Gastroesophageal sphincter (tissue), 4 donors: ENCODE data around the gene HNRNPA2B1. TPM values are rescaled to one million over a fixed set of nuclear protein-coding genes. Genes with fewer than 3 reads are reported as not detected.

ENCODE experiments used
- ATAC-seq: fragments of 150-250 bp; one replicate; pipeline ENCODE4 v1.9.1; 2016; ENCODE audit warnings: mild to moderate bottlenecking, moderate library complexity
- H3K27ac ChIP-seq, 4 donors: fragments of 200-600 bp; sonication (generic) in 3 of 4; 1 replicate in 3 of 4; 2 replicates in 1 of 4; pipeline ENCODE4 v1.5.1; 2016 to 2019
- H3K27me3 ChIP-seq: fragments of 200-600 bp; sonication (generic); one replicate; pipeline ENCODE4 v1.5.1; 2019
- H3K36me3 ChIP-seq, 2 donors: fragments of 200-600 bp; sonication (generic); one replicate each; pipeline ENCODE4 v1.5.1; 2019; ENCODE audit warnings: control low read depth in 1 of 2
- H3K4me1 ChIP-seq, 3 donors: fragments of 200-600 bp; sonication (generic); 1 replicate in 2 of 3; 2 replicates in 1 of 3; pipeline ENCODE4 v1.5.1; 2016 to 2019; ENCODE audit warnings: control low read depth in 2 of 3
- H3K4me3 ChIP-seq, 2 donors: fragments of 200-600 bp; sonication (generic); one replicate each; pipeline ENCODE4 v1.5.1; 2019; ENCODE audit warnings: mild to moderate bottlenecking in 1 of 2, moderate library complexity in 1 of 2
- H3K9me3 ChIP-seq, 3 donors: fragments of 200-600 bp; sonication (generic); one replicate each; pipeline ENCODE4 v1.5.1; 2017 to 2019; ENCODE audit warnings: control low read depth in 2 of 3
- EP300 ChIP-seq: sonication (generic); formaldehyde crosslinking; IDR thresholded peaks from one replicate; pipeline ENCODE4 v1.6.1; 2017; ENCODE audit warnings: antibody characterized with exemption, mild to moderate bottlenecking
- POLR2A ChIP-seq, 2 donors: fragments of 450-650 bp; IDR thresholded peaks; one replicate each; pipeline ENCODE4 v1.6.1; 2017; ENCODE audit warnings: antibody characterized with exemption in 2 of 2, mild to moderate bottlenecking in 2 of 2, moderate library complexity in 1 of 2
- POLR2AphosphoS5 ChIP-seq: sonication (generic); formaldehyde crosslinking; IDR thresholded peaks from one replicate; pipeline ENCODE4 v1.6.1; 2017; ENCODE audit warnings: antibody characterized with exemption
- WGBS, 2 donors: methylation state at CpG; one replicate each; pipeline ENCODE4 v1.1.5; 2018; ENCODE audit warnings: low coverage in 1 of 2; 5-methylcytosine and 5-hydroxymethylcytosine counted together
- total RNA-seq, 4 donors: library from RNA; depleted of rRNA; stranded (reverse); fragments of >200 nt; gene quantifications; one replicate each; pipeline ENCODE4 v1.1.0, GENCODE V29; 2016
- TF ChIP-seq, protein P1 (sequence below), 4 experiments: fragments of 200-600 bp in 2 of 4; fragments of 450-650 bp in 2 of 4; sonication (generic) in 1 of 4; IDR thresholded peaks; one replicate each; pipeline ENCODE4 v1.5.1; 2017 to 2019; ENCODE audit warnings: antibody characterized with exemption in 4 of 4, mild to moderate bottlenecking in 2 of 4, moderate library complexity in 2 of 4

The HNRNPA2B1 gene
- total RNA-seq, 4 donors from 2014 or later = 171 to 210 (median 189) TPM

DNA sequence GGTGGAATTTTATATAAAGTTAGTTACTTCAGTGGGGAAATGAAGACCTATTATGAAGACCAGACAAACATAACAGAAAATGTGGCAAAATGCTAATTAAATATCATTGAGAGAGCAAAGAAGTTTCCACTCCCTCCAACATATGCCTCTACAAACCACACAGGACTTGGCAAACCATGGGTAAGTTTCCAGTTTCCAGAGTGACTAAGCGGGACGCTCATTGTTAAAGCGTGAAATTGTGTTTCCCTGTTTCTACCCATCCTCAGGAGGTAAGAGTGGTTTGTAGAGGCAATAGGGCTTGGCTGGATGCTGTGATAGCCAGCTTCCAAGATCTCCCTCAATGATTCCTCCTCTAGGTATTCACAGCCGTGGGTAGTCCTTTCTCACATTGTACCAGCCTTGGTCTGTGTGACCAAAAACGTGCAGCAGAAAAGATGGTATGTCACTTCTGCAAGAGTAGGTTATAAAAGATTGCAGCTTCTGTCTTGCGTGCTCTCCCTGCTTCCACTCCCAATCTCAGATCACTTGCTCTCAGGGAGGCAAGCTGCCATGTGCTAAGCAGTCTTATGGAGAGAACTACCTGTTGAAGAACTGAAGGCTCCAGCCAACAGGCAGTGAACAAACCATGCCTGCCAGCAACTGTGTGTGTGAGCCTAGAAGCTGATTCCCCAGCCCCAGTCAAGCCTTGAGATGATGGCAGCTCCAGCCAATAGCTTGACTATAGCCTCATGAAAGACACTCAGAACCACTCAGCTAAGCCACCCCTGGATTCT, 36.7 kb upstream of the HNRNPA2B1 start:
- Histone ChIP-seq H3K27me3 (peaks cover 16% of the 10 kb centered on the region), H3K4me3 (no peak overlapping the region), H3K9me3 (no peaks in the 10 kb centered on the region), H3K36me3 (no peaks in the 10 kb centered on the region), H3K27ac (no peak overlapping the region), H3K4me1 (no peaks in the 10 kb centered on the region)
- no peak for ATAC-seq
- 80 to 100% methylated on average over 3 to 6 of the region's 6 CpGs for WGBS, 2 donors
- TF ChIP-seq POLR2AphosphoS5 (no peak), POLR2A (IDR thresholded peaks at IDR 0.05) (no peak), EP300 (no peak)
- TF ChIP-seq, protein P1, sequence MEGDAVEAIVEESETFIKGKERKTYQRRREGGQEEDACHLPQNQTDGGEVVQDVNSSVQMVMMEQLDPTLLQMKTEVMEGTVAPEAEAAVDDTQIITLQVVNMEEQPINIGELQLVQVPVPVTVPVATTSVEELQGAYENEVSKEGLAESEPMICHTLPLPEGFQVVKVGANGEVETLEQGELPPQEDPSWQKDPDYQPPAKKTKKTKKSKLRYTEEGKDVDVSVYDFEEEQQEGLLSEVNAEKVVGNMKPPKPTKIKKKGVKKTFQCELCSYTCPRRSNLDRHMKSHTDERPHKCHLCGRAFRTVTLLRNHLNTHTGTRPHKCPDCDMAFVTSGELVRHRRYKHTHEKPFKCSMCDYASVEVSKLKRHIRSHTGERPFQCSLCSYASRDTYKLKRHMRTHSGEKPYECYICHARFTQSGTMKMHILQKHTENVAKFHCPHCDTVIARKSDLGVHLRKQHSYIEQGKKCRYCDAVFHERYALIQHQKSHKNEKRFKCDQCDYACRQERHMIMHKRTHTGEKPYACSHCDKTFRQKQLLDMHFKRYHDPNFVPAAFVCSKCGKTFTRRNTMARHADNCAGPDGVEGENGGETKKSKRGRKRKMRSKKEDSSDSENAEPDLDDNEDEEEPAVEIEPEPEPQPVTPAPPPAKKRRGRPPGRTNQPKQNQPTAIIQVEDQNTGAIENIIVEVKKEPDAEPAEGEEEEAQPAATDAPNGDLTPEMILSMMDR (IDR thresholded peaks at IDR 0.05) = no peak

DNA sequence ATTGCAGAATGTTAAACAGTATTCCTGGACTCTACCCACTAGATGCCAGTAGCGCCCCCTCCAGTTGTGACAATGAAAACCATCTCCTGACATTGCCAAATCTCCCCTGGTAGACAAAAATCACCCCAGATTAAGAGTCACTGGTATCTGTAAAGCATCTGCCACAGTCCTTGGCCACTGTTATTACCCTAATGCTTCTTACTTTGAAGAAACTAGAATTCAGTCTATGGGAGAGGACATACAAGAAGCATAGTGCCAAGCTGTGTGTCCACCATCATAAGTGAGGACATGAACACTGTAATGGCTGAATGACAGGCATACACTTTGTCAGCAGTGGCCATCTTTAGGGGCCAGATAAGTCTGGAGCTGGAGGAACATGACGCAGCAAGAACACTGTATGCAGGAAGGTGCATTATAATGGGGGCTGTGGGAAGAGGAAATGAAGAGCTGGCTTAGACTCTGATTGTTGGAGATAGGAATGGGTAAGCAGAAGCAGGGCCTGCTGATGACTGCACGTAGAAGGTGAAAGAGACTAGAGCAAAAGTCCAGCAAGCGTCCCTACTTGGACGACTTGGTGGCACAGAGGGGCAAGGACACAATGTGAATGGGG, 33.5 kb upstream of the HNRNPA2B1 start:
- Histone ChIP-seq H3K36me3 (no peaks in the 10 kb centered on the region), H3K27ac (no peak overlapping the region), H3K4me1 (no peaks in the 10 kb centered on the region), H3K9me3 (no peaks in the 10 kb centered on the region), H3K4me3 (no peak overlapping the region), H3K27me3 (peaks cover 4% of the 10 kb centered on the region)
- ATAC-seq = no peak
- TF ChIP-seq, protein P1 (IDR thresholded peaks at IDR 0.05) = no peak
- no peak for TF ChIP-seq POLR2AphosphoS5
- TF ChIP-seq EP300 = no peak
- TF ChIP-seq POLR2A (IDR thresholded peaks at IDR 0.05) = no peak
- 71 to 93% methylated on average over 5 of the region's 5 CpGs for WGBS, 2 donors

DNA sequence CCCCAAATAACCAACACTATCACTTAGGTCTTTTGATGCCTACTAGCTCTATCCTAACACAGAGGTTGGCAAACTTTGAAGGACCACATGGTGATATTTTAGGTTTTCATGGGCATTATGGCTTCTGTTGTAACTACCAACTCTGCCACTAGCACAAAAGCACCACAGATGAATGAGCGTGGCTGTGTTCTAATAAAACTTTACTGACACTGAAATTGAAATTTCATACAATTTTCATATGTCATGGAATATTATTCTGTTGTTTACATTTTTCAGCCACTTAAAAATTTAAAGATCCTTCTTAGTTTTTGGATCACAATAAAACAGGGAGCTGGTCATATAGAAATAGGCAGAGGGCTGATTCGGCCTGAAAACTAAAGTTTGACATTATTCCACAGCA, 27.4 kb upstream of the HNRNPA2B1 start:
- Histone ChIP-seq H3K4me1 (no peaks in the 10 kb centered on the region), H3K9me3 (no peaks in the 10 kb centered on the region), H3K27ac (no peak overlapping the region), H3K4me3 (no peak overlapping the region), H3K27me3 (peaks cover 13% of the 10 kb centered on the region), H3K36me3 (no peaks in the 10 kb centered on the region)
- TF ChIP-seq, protein P1 (IDR thresholded peaks at IDR 0.05) = no peak
- TF ChIP-seq EP300 = no peak
- no peak for TF ChIP-seq POLR2A (IDR thresholded peaks at IDR 0.05)
- no peak for TF ChIP-seq POLR2AphosphoS5
- 52 to 100% methylated on average over 1 to 2 of the region's 2 CpGs for WGBS, 2 donors
- ATAC-seq = no peak

DNA sequence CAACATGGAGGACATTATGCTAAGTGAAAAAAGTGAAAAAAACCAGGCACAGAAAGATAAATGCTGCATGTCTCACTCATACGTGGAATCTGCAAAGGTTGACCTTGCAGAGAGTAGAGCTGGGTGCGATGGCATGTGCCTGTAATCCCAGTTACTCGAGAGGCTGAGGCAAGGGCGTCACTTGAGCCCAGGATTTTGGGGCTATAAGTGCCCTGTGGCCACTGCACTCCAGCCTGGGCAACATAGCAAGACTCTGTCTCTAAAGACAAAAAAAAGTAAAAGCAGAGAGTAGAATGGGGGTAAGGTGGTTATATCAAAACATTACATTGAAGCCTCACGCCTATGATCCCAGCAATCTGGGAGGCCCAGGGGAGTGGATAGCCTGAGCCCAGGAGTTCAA, 23.8 kb upstream of the HNRNPA2B1 start:
- ATAC-seq = no peak
- TF ChIP-seq EP300 = no peak
- TF ChIP-seq, protein P1 (IDR thresholded peaks at IDR 0.05) = no peak
- no peak for TF ChIP-seq POLR2A (IDR thresholded peaks at IDR 0.05)
- no peak for TF ChIP-seq POLR2AphosphoS5
- Histone ChIP-seq H3K36me3 (no peaks in the 10 kb centered on the region), H3K4me1 (no peaks in the 10 kb centered on the region), H3K27me3 (peaks cover 13% of the 10 kb centered on the region), H3K27ac (no peak overlapping the region), H3K4me3 (no peak overlapping the region), H3K9me3 (no peaks in the 10 kb centered on the region)
- 41 to 53% methylated on average over 3 to 5 of the region's 5 CpGs for WGBS, 2 donors

DNA sequence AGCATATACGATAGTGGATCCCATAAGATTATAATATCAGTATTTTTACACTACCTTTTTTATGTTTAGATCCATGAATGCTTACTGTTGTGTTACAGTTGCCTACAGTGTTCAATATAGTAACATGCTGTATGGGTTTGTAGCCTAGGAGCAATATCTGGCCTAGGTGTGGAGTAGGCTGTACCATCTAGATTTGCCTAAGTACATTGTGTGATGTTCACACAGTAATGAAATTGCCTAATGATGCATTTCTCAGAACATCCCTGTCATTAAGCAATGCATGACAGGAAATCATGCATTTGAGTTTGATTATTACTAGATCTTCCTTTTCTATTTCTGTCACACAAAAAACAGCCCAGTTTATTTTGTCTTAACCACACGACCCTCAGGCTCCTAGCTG, 15.5 kb upstream of the HNRNPA2B1 start:
- Histone ChIP-seq H3K4me3 (no peak overlapping the region), H3K27me3 (no peaks in the 10 kb centered on the region), H3K9me3 (no peaks in the 10 kb centered on the region), H3K4me1 (no peaks in the 10 kb centered on the region), H3K27ac (no peak overlapping the region), H3K36me3 (peaks cover 0 to 27% of the 10 kb centered on the region in 2 donors)
- TF ChIP-seq EP300 = no peak
- whole genome bisulfite sequencing, 2 donors = 75 to 89% methylated on average over 2 of the region's 2 CpGs
- no peak for ATAC-seq
